Neural cell (in vitro differentiated cells): ENCODE measurements around the gene NINL. TPM values are rescaled to one million over a fixed set of nuclear protein-coding genes. Genes with fewer than 3 reads are reported as not detected.
"Not testable (repeated sequence)": the region's sequence is repeated elsewhere in the genome, so short reads cannot be mapped to it uniquely, and the experiment has no call there.

Experiments
- H2AFZ ChIP-seq: fragments of 200-600, 300-800 bp; sonication (generic), shearing (Covaris generic); 2 replicates; pipeline ENCODE4 v1.6.0; 2014; ENCODE audit warnings: low read depth, mild to moderate bottlenecking, antibody characterized with exemption, low read length, moderate library complexity
- H3F3A ChIP-seq: fragments of 200-600 bp; shearing (Covaris generic); 2 replicates; pipeline ENCODE4 v1.6.1; 2016; ENCODE audit warnings: mild to moderate bottlenecking, moderate library complexity, mixed read lengths, antibody characterized with exemption, low read length; ENCODE audit not compliant: insufficient read depth, poor library complexity, severe bottlenecking
- H3K27ac ChIP-seq: fragments of 200-600, 300-800 bp; sonication (generic), shearing (Covaris generic); 2 replicates; pipeline ENCODE4 v1.5.1; 2014; ENCODE audit warnings: mild to moderate bottlenecking, low read length, moderate library complexity
- H3K27me3 ChIP-seq: fragments of 300-800, 200-600 bp; sonication (generic), shearing (Covaris generic); 2 replicates; pipeline ENCODE4 v1.6.0; 2014; ENCODE audit warnings: mild to moderate bottlenecking, low read depth, low read length, moderate library complexity; ENCODE audit not compliant: insufficient read depth
- H3K36me3 ChIP-seq: fragments of 300-800, 200-600 bp; sonication (generic), shearing (Covaris generic); 2 replicates; pipeline ENCODE4 v1.5.1; 2014; ENCODE audit warnings: mild to moderate bottlenecking, antibody characterized with exemption, low read length, moderate library complexity; ENCODE audit not compliant: insufficient read depth
- H3K4me2 ChIP-seq: fragments of 300-800, 200-600 bp; sonication (generic), shearing (Covaris generic); 2 replicates; pipeline ENCODE4 v1.6.0; 2014; ENCODE audit warnings: mild to moderate bottlenecking, low read length
- H3K4me3 ChIP-seq: fragments of 300-800, 200-600 bp; sonication (generic), shearing (Covaris generic); 2 replicates; pipeline ENCODE4 v1.5.1; 2014; ENCODE audit warnings: mild to moderate bottlenecking, low read length, moderate library complexity
- H3K79me2 ChIP-seq: fragments of 200-600 bp; shearing (Covaris generic); replicated peaks from 2 replicates; pipeline ENCODE4 v1.6.0; 2014; ENCODE audit warnings: mild to moderate bottlenecking, low read length, moderate library complexity; ENCODE audit not compliant: insufficient read depth
- H3K9ac ChIP-seq: fragments of 300-800, 200-600 bp; sonication (generic), shearing (Covaris generic); 2 replicates; pipeline ENCODE4 v1.6.1; 2016; ENCODE audit warnings: mild to moderate bottlenecking, low read length, mixed read lengths
- H3K9me2 ChIP-seq: fragments of 200-600 bp; shearing (Covaris generic); 2 replicates; pipeline ENCODE4 v1.6.1; 2016; ENCODE audit warnings: mild to moderate bottlenecking, low read length, mixed read lengths; ENCODE audit not compliant: insufficient read depth
- H3K9me3 ChIP-seq: fragments of 200-600, 300-800 bp; sonication (generic), shearing (Covaris generic); 2 replicates; pipeline ENCODE4 v1.6.1; 2016; ENCODE audit warnings: mild to moderate bottlenecking, mixed run types, low read length, moderate library complexity, mixed read lengths
- H4K20me1 ChIP-seq: fragments of 200-600 bp; shearing (Covaris generic); 2 replicates; pipeline ENCODE4 v1.6.1; 2016; ENCODE audit warnings: mild to moderate bottlenecking, mixed run types; ENCODE audit not compliant: insufficient read depth
- CTCF ChIP-seq: fragments of 450-650 bp; IDR thresholded peaks from 2 replicates; pipeline ENCODE4 v1.5.1; 2014; ENCODE audit warnings: antibody characterized with exemption, mild to moderate bottlenecking, moderate library complexity; ENCODE audit not compliant: poor library complexity, severe bottlenecking
- EP300 ChIP-seq: fragments of 450-650 bp; conservative IDR thresholded peaks from 2 replicates; pipeline ENCODE4 v1.6.1; 2014; ENCODE audit warnings: antibody characterized with exemption, mild to moderate bottlenecking, moderate library complexity; ENCODE audit not compliant: poor library complexity, severe bottlenecking
- EZH2 ChIP-seq: fragments of 200-600, 300-800 bp; shearing (Covaris generic), sonication (generic); IDR thresholded peaks from 2 replicates; pipeline ENCODE4 v1.6.1; 2014; ENCODE audit warnings: antibody characterized with exemption, low read length, borderline replicate concordance, mild to moderate bottlenecking; ENCODE audit not compliant: insufficient read depth, poor library complexity, severe bottlenecking
- MXI1 ChIP-seq: fragments of 450-650 bp; conservative IDR thresholded peaks from 2 replicates; pipeline ENCODE4 v1.6.1; 2014; ENCODE audit warnings: antibody characterized with exemption, mild to moderate bottlenecking; ENCODE audit not compliant: poor library complexity, severe bottlenecking
- POLR2AphosphoS5 ChIP-seq: IDR thresholded peaks from 2 replicates; pipeline ENCODE4 v1.6.1; 2012
- RAD21 ChIP-seq: fragments of 450-650 bp; conservative IDR thresholded peaks from 2 replicates; pipeline ENCODE4 v1.6.1; 2014; ENCODE audit warnings: antibody characterized with exemption, mild to moderate bottlenecking, moderate library complexity
- REST ChIP-seq: IDR thresholded peaks from 2 replicates; pipeline ENCODE4 v1.6.1; 2012; ENCODE audit warnings: borderline replicate concordance
- SMC3 ChIP-seq: fragments of 450-650 bp; conservative IDR thresholded peaks from 2 replicates; pipeline ENCODE4 v1.6.1; 2014; ENCODE audit warnings: antibody characterized with exemption, mild to moderate bottlenecking, moderate library complexity; ENCODE audit not compliant: poor library complexity
- TAF1 ChIP-seq: IDR thresholded peaks from 2 replicates; pipeline ENCODE4 v1.6.1; 2012; ENCODE audit warnings: low read depth
- polyA plus RNA-seq: library from polyadenylated mRNA; depleted of rRNA; stranded (reverse); fragments of >200 nt; gene quantifications from 2 replicates; pipeline ENCODE4 v1.2.3, GENCODE V29; 2014

The NINL gene
- polyA plus RNA-seq, 1 donor from 2014 or later: 49.6 TPM

GRCh38 chr20:25586877-25587276, 1.5 kb upstream of the NINL start:
- Histone ChIP-seq H4K20me1 (no peaks in the 10 kb centered on the region), H3K36me3 (no peaks in the 10 kb centered on the region), H2AFZ (no peak overlapping the region), H3K27me3 (no peaks in the 10 kb centered on the region), H3K9me2 (no peaks in the 10 kb centered on the region), H3K27ac (no peak overlapping the region), H3K4me2 (no peak overlapping the region), H3F3A (no peaks in the 10 kb centered on the region), H3K4me3 (no peak overlapping the region), H3K79me2 (peaks cover 24% of the 10 kb centered on the region), H3K9me3 (no peaks in the 10 kb centered on the region), H3K9ac (no peak overlapping the region)
- TF ChIP-seq RAD21 (no peak), POLR2AphosphoS5 (no peak), MXI1 (no peak), EP300 (no peak), EZH2 (no peak), SMC3 (no peak), CTCF (no peak), TAF1 (no peak), REST (no peak)

- Histone ChIP-seq H3K4me3 (peak overlapping the region; percentile 85), H3K79me2 (peaks cover 53% of the 10 kb centered on the region)
- H3F3A ChIP-seq, H3K4me2 ChIP-seq, H3K9me2 ChIP-seq, H3K9ac ChIP-seq, H3K9me3 ChIP-seq, H2AFZ ChIP-seq, H3K27me3 ChIP-seq, H3K36me3 ChIP-seq, H4K20me1 ChIP-seq, H3K27ac ChIP-seq: not testable (repeated sequence)
Observed at GRCh38 chr20:25583607-25584006, 1.7 kb downstream of the NINL start.

- H3K4me2 ChIP-seq: no peak overlapping the region
- H3K9me2 ChIP-seq: no peaks in the 10 kb centered on the region
- H3K4me3 ChIP-seq: no peak overlapping the region
- H2AFZ ChIP-seq: no peak overlapping the region
- no peaks in the 10 kb centered on the region for H3K9me3 ChIP-seq
- no peak overlapping the region for H3K9ac ChIP-seq
- peaks cover 76% of the 10 kb centered on the region for H3K79me2 ChIP-seq
- H3F3A ChIP-seq: no peaks in the 10 kb centered on the region
- TF ChIP-seq CTCF (no peak), TAF1 (no peak), RAD21 (no peak), MXI1 (no peak), POLR2AphosphoS5 (no peak), SMC3 (no peak), REST (no peak), EP300 (no peak), EZH2 (no peak)
- no peaks in the 10 kb centered on the region for H4K20me1 ChIP-seq
- no peaks in the 10 kb centered on the region for H3K27me3 ChIP-seq
- no peak overlapping the region for H3K27ac ChIP-seq
- H3K36me3 ChIP-seq: no peaks in the 10 kb centered on the region
Observed at GRCh38 chr20:25580711-25581110, 4.6 kb downstream of the NINL start.
